Smooth muscle cell (in vitro differentiated cells): ENCODE results near the gene PUS7. TPM values are rescaled to one million over a fixed set of nuclear protein-coding genes. Genes with fewer than 3 reads are reported as not detected.
"Not testable (repeated sequence)": the region's sequence is repeated elsewhere in the genome, so short reads cannot be mapped to it uniquely, and the experiment has no call there.

ENCODE experiments used
- DNase-seq: peaks from one replicate; lab custom pipeline; 2025; ENCODE audit not compliant: unreplicated experiment; lab: John Stamatoyannopoulos, UW
- H2AFZ ChIP-seq: fragments of 200-600 bp; sonication (generic); 2 replicates; pipeline ENCODE4 v1.6.0; 2016; ENCODE audit warnings: antibody characterized with exemption, low read depth, mild to moderate bottlenecking
- H3F3A ChIP-seq: fragments of 200-600 bp; sonication (generic); 2 replicates; pipeline ENCODE4 v1.6.0; 2017; ENCODE audit warnings: antibody characterized with exemption, low read depth
- H3K27ac ChIP-seq: fragments of 200-600 bp; sonication (generic); 2 replicates; pipeline ENCODE4 v1.5.1; 2016; ENCODE audit warnings: low read depth, mild to moderate bottlenecking
- H3K27me3 ChIP-seq: fragments of 200-600 bp; sonication (generic); 2 replicates; pipeline ENCODE4 v1.6.1; 2016; ENCODE audit warnings: low read depth, mild to moderate bottlenecking
- H3K36me3 ChIP-seq: fragments of 200-600 bp; sonication (generic); 2 replicates; pipeline ENCODE4 v1.5.1; 2016; ENCODE audit warnings: low read depth
- H3K4me1 ChIP-seq: fragments of 200-600 bp; sonication (generic); 2 replicates; pipeline ENCODE4 v1.5.1; 2016; ENCODE audit warnings: low read depth
- H3K4me2 ChIP-seq: fragments of 200-600 bp; sonication (generic); 2 replicates; pipeline ENCODE4 v1.6.0; 2016; ENCODE audit warnings: mild to moderate bottlenecking
- H3K4me3 ChIP-seq: fragments of 200-600 bp; sonication (generic); 2 replicates; pipeline ENCODE4 v1.5.1; 2016; ENCODE audit warnings: mild to moderate bottlenecking
- H3K79me2 ChIP-seq: fragments of 200-600 bp; sonication (generic); 2 replicates; pipeline ENCODE4 v1.6.0; 2016; ENCODE audit warnings: low read depth, mild to moderate bottlenecking
- H3K9ac ChIP-seq: fragments of 200-600 bp; sonication (generic); 2 replicates; pipeline ENCODE4 v1.6.0; 2016; ENCODE audit warnings: low read depth
- H3K9me3 ChIP-seq: fragments of 200-600 bp; sonication (generic); replicated peaks from 2 replicates; pipeline ENCODE4 v1.5.1; 2016; ENCODE audit warnings: low read depth
- H4K20me1 ChIP-seq: fragments of 200-600 bp; sonication (generic); 2 replicates; pipeline ENCODE4 v1.6.0; 2016; ENCODE audit warnings: low read depth
- CTCF ChIP-seq: fragments of 200-600 bp; sonication (generic); IDR thresholded peaks from 2 replicates; pipeline ENCODE4 v1.5.1; 2017; ENCODE audit warnings: borderline replicate concordance, mild to moderate bottlenecking, antibody characterized with exemption; ENCODE audit not compliant: insufficient read depth, poor library complexity, severe bottlenecking
- WGBS: methylation state at CpG from one replicate; pipeline ENCODE4 v1.1.7; 2016; ENCODE audit warnings: low lambda C conversion rate; 5-methylcytosine and 5-hydroxymethylcytosine counted together
- polyA plus RNA-seq: library from polyadenylated mRNA; unstranded; fragments of >200 nt; fragmentation: Nextera tagmentation; extraction: Ambion mirVana; gene quantifications from 2 replicates; pipeline ENCODE4 v1.2.1, GENCODE V29; 2016
- total RNA-seq: library from RNA; depleted of rRNA; stranded (reverse); fragments of >200 nt; gene quantifications from 2 replicates; pipeline ENCODE4 v1.2.3, GENCODE V29; 2014

Gene PUS7
- total and polyA plus RNA-seq, 2 experiments from 2014 or later, result 6.9 to 8.0 TPM

GRCh38 chr7:105448181-105448580 lies 73.9 kb downstream of the PUS7 start:
- WGBS, result 94% methylated on average over 8 of the region's 8 CpGs

GRCh38 chr7:105444342-105444987 lies 77.6 kb downstream of the PUS7 start:
- Histone ChIP-seq H3K27me3 (no peaks in the 10 kb centered on the region), H3K9ac (no peak overlapping the region), H3K4me3 (no peak overlapping the region), H3K79me2 (no peaks in the 10 kb centered on the region), H3K4me2 (no peak overlapping the region), H3F3A (no peaks in the 10 kb centered on the region), H3K9me3 (no peaks in the 10 kb centered on the region), H3K36me3 (no peaks in the 10 kb centered on the region), H4K20me1 (no peaks in the 10 kb centered on the region), H3K27ac (no peak overlapping the region), H3K4me1 (no peaks in the 10 kb centered on the region), H2AFZ (no peak overlapping the region)
- WGBS, result 98% methylated on average over 4 of the region's 4 CpGs
- no peak for DNase-seq
- TF ChIP-seq CTCF, result no peak

More at GRCh38 chr7:105448181-105448580, 73.9 kb downstream of the PUS7 start:
- Histone ChIP-seq H3K4me3 (no peak overlapping the region), H3K4me1 (no peaks in the 10 kb centered on the region), H3F3A (no peaks in the 10 kb centered on the region), H2AFZ (no peak overlapping the region), H3K27me3 (no peaks in the 10 kb centered on the region), H3K36me3 (no peaks in the 10 kb centered on the region), H4K20me1 (no peaks in the 10 kb centered on the region), H3K4me2 (no peak overlapping the region), H3K9me3 (no peaks in the 10 kb centered on the region), H3K27ac (no peak overlapping the region), H3K79me2 (no peaks in the 10 kb centered on the region), H3K9ac (no peak overlapping the region)
- TF ChIP-seq CTCF, result no peak
- DNase-seq, result no peak

GRCh38 chr7:105442214-105442613 lies 79.9 kb downstream of the PUS7 start:
- not testable (repeated sequence) for H3F3A ChIP-seq, H3K27ac ChIP-seq, H4K20me1 ChIP-seq, H2AFZ ChIP-seq, H3K79me2 ChIP-seq, H3K4me3 ChIP-seq, H3K9me3 ChIP-seq, DNase-seq, H3K27me3 ChIP-seq, H3K9ac ChIP-seq, H3K36me3 ChIP-seq, H3K4me2 ChIP-seq, H3K4me1 ChIP-seq
- WGBS, result 95% methylated on average over 9 of the region's 9 CpGs

GRCh38 chr7:105439174-105439893 lies 82.7 kb downstream of the PUS7 start:
- Histone ChIP-seq H3K9ac (no peak overlapping the region), H3K27me3 (no peaks in the 10 kb centered on the region), H3F3A (no peaks in the 10 kb centered on the region), H3K4me3 (no peak overlapping the region), H3K27ac (peak overlapping the region; percentile 40), H2AFZ (peak overlapping the region; percentile 5), H3K4me2 (no peak overlapping the region), H4K20me1 (no peaks in the 10 kb centered on the region), H3K4me1 (no peaks in the 10 kb centered on the region), H3K9me3 (no peaks in the 10 kb centered on the region), H3K36me3 (no peaks in the 10 kb centered on the region), H3K79me2 (no peaks in the 10 kb centered on the region)
- no peak for TF ChIP-seq CTCF
- WGBS, result 74% methylated on average over 9 of the region's 9 CpGs
- DNase-seq, result no peak
